ENCODE measurements around the gene TNFRSF1A. TPM values are rescaled to one million over a fixed set of nuclear protein-coding genes. Genes with fewer than 3 reads are reported as not detected.

Gene TNFRSF1A
- total RNA-seq, 6 donors from 2014 or later: 140 to 425 (median 202) TPM

DNA sequence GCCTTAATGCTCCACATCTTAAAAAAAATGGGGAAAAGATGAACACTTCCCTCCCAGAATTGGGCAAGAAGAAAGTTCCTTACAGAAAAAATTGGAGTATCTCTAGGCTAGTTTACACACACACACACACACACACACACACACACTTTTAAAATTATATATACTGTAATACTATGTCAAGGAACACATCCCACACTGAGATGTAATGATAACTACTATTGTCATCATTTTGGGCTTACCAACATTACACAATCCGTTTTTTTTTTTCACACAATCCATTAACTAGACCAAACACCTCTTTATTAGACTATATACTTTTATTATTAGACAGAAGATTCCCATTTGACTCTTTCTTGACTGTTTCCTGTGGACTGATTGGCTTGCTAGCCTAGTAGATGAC, 44.6 kb upstream of the TNFRSF1A start:
- H3K27me3 ChIP-seq: no peaks in the 10 kb centered on the region
- TF ChIP-seq, protein P1, sequence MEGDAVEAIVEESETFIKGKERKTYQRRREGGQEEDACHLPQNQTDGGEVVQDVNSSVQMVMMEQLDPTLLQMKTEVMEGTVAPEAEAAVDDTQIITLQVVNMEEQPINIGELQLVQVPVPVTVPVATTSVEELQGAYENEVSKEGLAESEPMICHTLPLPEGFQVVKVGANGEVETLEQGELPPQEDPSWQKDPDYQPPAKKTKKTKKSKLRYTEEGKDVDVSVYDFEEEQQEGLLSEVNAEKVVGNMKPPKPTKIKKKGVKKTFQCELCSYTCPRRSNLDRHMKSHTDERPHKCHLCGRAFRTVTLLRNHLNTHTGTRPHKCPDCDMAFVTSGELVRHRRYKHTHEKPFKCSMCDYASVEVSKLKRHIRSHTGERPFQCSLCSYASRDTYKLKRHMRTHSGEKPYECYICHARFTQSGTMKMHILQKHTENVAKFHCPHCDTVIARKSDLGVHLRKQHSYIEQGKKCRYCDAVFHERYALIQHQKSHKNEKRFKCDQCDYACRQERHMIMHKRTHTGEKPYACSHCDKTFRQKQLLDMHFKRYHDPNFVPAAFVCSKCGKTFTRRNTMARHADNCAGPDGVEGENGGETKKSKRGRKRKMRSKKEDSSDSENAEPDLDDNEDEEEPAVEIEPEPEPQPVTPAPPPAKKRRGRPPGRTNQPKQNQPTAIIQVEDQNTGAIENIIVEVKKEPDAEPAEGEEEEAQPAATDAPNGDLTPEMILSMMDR (IDR thresholded peaks at IDR 0.05): no peak
- TF ChIP-seq POLR2AphosphoS5 (IDR thresholded peaks at IDR 0.05) (no peak), EP300 (IDR thresholded peaks at IDR 0.05) (no peak), POLR2A (IDR thresholded peaks at IDR 0.05) (no peak)
- no peak for ATAC-seq (ENCODE audit: low FRiP score in 2 of 2)
- 39 to 44% methylated on average over 1 of the region's 1 CpG for WGBS, 2 donors
- peak overlapping the region in 1 of 4 donors; percentile 96 for H3K27ac ChIP-seq
- no peak for DNase-seq
- H3K36me3 ChIP-seq: peaks cover 0 to 52% (median 39%) of the 10 kb centered on the region in 4 donors
- peak overlapping the region in 1 of 4 donors; percentile 68 for H3K4me3 ChIP-seq
- peaks cover 34 to 68% (median 37%) of the 10 kb centered on the region in 4 donors for H3K4me1 ChIP-seq
- no peaks in the 10 kb centered on the region for H3K9me3 ChIP-seq

GRCh38 chr12:6386038-6386437, 44.2 kb upstream of the TNFRSF1A start:
- no peak for TF ChIP-seq POLR2AphosphoS5 (IDR thresholded peaks at IDR 0.05)
- no peak for TF ChIP-seq EP300 (IDR thresholded peaks at IDR 0.05)
- Histone ChIP-seq H3K4me1 (peaks cover 35 to 63% (median 37%) of the 10 kb centered on the region in 4 donors), H3K9me3 (no peaks in the 10 kb centered on the region), H3K27me3 (no peaks in the 10 kb centered on the region), H3K4me3 (peak overlapping the region in 1 of 4 donors; percentile 68), H3K36me3 (peaks cover 0 to 48% (median 35%) of the 10 kb centered on the region in 4 donors), H3K27ac (peak overlapping the region in 1 of 4 donors; percentile 96)
- no peak for DNase-seq
- 82 to 88% methylated on average over 8 to 11 of the region's 11 CpGs for WGBS, 2 donors
- no peak for ATAC-seq (ENCODE audit: low FRiP score in 2 of 2)

DNA sequence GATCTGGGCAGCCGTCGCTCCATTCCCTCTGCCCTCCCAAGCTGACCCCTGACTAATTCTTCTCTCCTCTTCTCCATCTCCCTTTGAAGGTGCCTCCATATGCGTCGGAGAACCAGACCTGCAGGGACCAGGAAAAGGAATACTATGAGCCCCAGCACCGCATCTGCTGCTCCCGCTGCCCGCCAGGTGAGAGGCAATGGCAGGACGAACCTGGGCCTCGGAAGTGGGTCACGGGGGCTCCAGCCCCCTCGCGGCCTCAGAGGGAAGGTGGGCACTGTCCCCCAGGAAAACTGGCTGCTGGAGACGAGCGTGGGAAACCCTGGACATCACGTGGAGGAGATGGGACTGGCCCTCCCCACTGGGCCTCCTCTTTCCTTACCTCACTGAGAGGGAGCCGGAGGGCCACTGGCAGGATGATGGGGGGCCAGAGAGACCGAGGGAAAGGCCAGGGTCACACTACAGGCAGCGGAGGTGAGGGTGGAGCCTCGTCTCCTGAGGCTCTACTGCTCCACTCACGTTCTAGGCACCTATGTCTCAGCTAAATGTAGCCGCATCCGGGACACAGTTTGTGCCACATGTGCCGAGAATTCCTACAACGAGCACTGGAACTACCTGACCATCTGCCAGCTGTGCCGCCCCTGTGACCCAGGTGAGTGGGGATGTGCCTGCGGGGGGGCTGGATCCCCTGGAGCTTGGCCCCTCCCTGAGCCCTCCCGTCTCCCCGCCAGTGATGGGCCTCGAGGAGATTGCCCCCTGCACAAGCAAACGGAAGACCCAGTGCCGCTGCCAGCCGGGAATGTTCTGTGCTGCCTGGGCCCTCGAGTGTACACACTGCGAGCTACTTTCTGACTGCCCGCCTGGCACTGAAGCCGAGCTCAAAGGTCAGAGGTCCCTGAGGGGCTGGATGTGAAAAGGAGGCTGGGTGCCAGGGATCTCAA, 42.9 kb upstream of the TNFRSF1A start:
- H3K27me3 ChIP-seq: no peaks in the 10 kb centered on the region
- peaks cover 0 to 37% (median 23%) of the 10 kb centered on the region in 4 donors for H3K36me3 ChIP-seq
- peak overlapping the region; percentile 90 to 99 (median 97) for H3K27ac ChIP-seq
- peaks cover 37 to 68% (median 45%) of the 10 kb centered on the region in 4 donors for H3K4me1 ChIP-seq
- TF ChIP-seq EP300 (IDR thresholded peaks at IDR 0.05) (no peak), POLR2A (IDR thresholded peaks at IDR 0.05) (peak in 1 of 4 donors; percentile 6)
- TF ChIP-seq, protein P1 (IDR thresholded peaks at IDR 0.05): no peak
- DNase-seq: no peak
- ATAC-seq (ENCODE audit: low FRiP score in 2 of 2): peak in 1 of 2 donors; percentile 4
- peak overlapping the region; percentile 67 to 76 (median 72) for H3K4me3 ChIP-seq
- WGBS, 2 donors: 26 to 27% methylated on average over 14 to 33 of the region's 36 CpGs
- H3K9me3 ChIP-seq: no peaks in the 10 kb centered on the region

GRCh38 chr12:6383572-6384498, 42.0 kb upstream of the TNFRSF1A start, which contains the start of gene LTBR:
LTBR (plus strand) TSS chr12:6384162; CDS start chr12:6384359, 197 bp downstream.
- Histone ChIP-seq H3K9me3 (no peaks in the 10 kb centered on the region), H3K36me3 (peaks cover 0 to 31% (median 21%) of the 10 kb centered on the region in 4 donors), H3K4me3 (peak within 1 kb of the TSS; percentile 67 to 76 (median 72)), H3K27ac (peak within 1 kb of the TSS; percentile 90 to 99 (median 97)), H3K27me3 (no peaks in the 10 kb centered on the region), H3K4me1 (peaks cover 47 to 77% (median 54%) of the 10 kb centered on the region in 4 donors)
- DNase-seq (peak; percentile 99), ATAC-seq (ENCODE audit: low FRiP score in 2 of 2) (peak; percentile 96 to 99)
- TF ChIP-seq POLR2A (IDR thresholded peaks at IDR 0.05): peak in 3 of 4 donors; percentile 63 to 90 (median 63)
- peak in 2 of 4 donors; percentile 94 to 96 for TF ChIP-seq EP300 (IDR thresholded peaks at IDR 0.05)
- peak; percentile 96 to 99 for TF ChIP-seq POLR2AphosphoS5 (IDR thresholded peaks at IDR 0.05)
- TF ChIP-seq, protein P1 (IDR thresholded peaks at IDR 0.05): peak in 3 of 6 experiments; percentile 21 to 40 (median 33)
- WGBS, 2 donors: 3 to 7% methylated on average over 4 to 48 of the region's 62 CpGs

Data from upper lobe of left lung (tissue), 6 donors.